K562 (cell line): ENCODE results near the gene SPRED2. TPM values are rescaled to one million over a fixed set of nuclear protein-coding genes. Genes with fewer than 3 reads are reported as not detected.

Experiments
- ATAC-seq: fragments of 200-7000 bp; cut with Tn5 transposase; 3 replicates; pipeline ENCODE4 v1.9.1; 2020; ENCODE audit warnings: moderate library complexity
- BruUV-seq: library from RNA; stranded (reverse); fragments of 400-500 nt; replicated peaks from 2 replicates; lab custom pipeline; 2021; lab: Mats Ljungman, UMichigan
- CTCF ChIA-PET: fragments of 300-600 bp; formaldehyde crosslinking; extraction: SDS; loops from one replicate; lab custom pipeline; 2021; ENCODE audit warnings: low intra/inter-chr PET ratio; lab: Yijun Ruan, JAX
- POLR2A ChIA-PET: fragments of 300-600, 350-650 bp; sonication (Branson Sonifier 250); formaldehyde crosslinking; extraction: SDS; loops from one replicate; lab custom pipeline; 2021; ENCODE audit warnings: antibody characterized with exemption, inconsistent platforms; lab: Yijun Ruan, JAX
- DNase-seq, 4 experiments: peaks; one replicate each; pipeline versions ENCODE4 v3.0.0 to v3.0.0-alpha.2; 2011 to 2018; ENCODE audit warnings: low spot score in 3 of 4, mixed read lengths in 3 of 4; ENCODE audit errors: extremely low read depth in 1 of 4
- FAIRE-seq: peaks from 2 replicates; lab custom pipeline; 2011; peaks lifted over from hg19 to GRCh38; lab: Jason Lieb, UNC
- H2AFZ ChIP-seq: 2 replicates; pipeline ENCODE4 v1.6.0; 2011; ENCODE audit warnings: low read depth, low read length, control low read depth, inconsistent platforms
- H3K27ac ChIP-seq: fragments of 200-600 bp; 3 replicates; pipeline ENCODE4 v1.8.0; 2011; ENCODE audit warnings: low read depth, mild to moderate bottlenecking, control low read depth, inconsistent platforms, low read length, moderate library complexity, mixed read lengths; ENCODE audit errors: extremely low read depth
- H3K27me3 ChIP-seq, 2 experiments: fragments of 300-600 bp in 1 of 2; 2 replicates in 1 of 2; 3 replicates in 1 of 2; pipeline versions ENCODE4 v1.6.0 to v1.8.0; 2011; ENCODE audit warnings: inconsistent platforms in 2 of 2, low read length in 2 of 2, mild to moderate bottlenecking in 1 of 2, mixed read lengths in 1 of 2, moderate library complexity in 1 of 2; ENCODE audit not compliant: control insufficient read depth in 2 of 2, insufficient read depth in 2 of 2
- H3K36me3 ChIP-seq: fragments of 300-600 bp; 3 replicates; pipeline ENCODE4 v1.8.0; 2011; ENCODE audit warnings: mild to moderate bottlenecking, low read length, inconsistent platforms; ENCODE audit not compliant: control insufficient read depth, insufficient read depth
- H3K4me1 ChIP-seq, 2 experiments: fragments of 200-600 bp in 1 of 2; replicated peaks in 1 of 2; 2 replicates in 1 of 2; 3 replicates in 1 of 2; pipeline versions ENCODE4 v1.5.1 to v1.8.0; 2011; ENCODE audit warnings: inconsistent platforms in 2 of 2, low read length in 2 of 2, mild to moderate bottlenecking in 1 of 2, mixed read lengths in 1 of 2, moderate library complexity in 1 of 2; ENCODE audit not compliant: control insufficient read depth in 2 of 2, insufficient read depth in 2 of 2
- H3K4me2 ChIP-seq: 2 replicates; pipeline ENCODE4 v1.6.1; 2011; ENCODE audit warnings: low read length, control low read depth, inconsistent platforms, mixed read lengths; ENCODE audit not compliant: insufficient read depth
- H3K4me3 ChIP-seq: fragments of 200-600 bp; sonication (generic), shearing (Covaris generic); 2 replicates; pipeline ENCODE4 v1.5.1; 2016; ENCODE audit warnings: control low read depth, inconsistent platforms
- H3K79me2 ChIP-seq: fragments of 200-600 bp; 3 replicates; pipeline ENCODE4 v1.8.0; 2011; ENCODE audit warnings: low read length, inconsistent platforms; ENCODE audit not compliant: control insufficient read depth, insufficient read depth
- H3K9ac ChIP-seq, 2 experiments: 2 replicates each; pipeline versions ENCODE4 v1.6.0 to v1.6.1; 2011; ENCODE audit warnings: low read depth in 2 of 2, low read length in 2 of 2, control low read depth in 1 of 2, inconsistent platforms in 1 of 2, mild to moderate bottlenecking in 1 of 2, mixed read lengths in 1 of 2; ENCODE audit not compliant: insufficient read depth in 1 of 2
- H3K9me1 ChIP-seq: one replicate; pipeline ENCODE4 v1.6.0; 2011; ENCODE audit warnings: inconsistent platforms, mild to moderate bottlenecking, low read length, moderate library complexity; ENCODE audit not compliant: control insufficient read depth, insufficient read depth
- H3K9me3 ChIP-seq: replicated peaks from 2 replicates; pipeline ENCODE4 v1.5.1; 2011; ENCODE audit warnings: low read depth, low read length, inconsistent platforms; ENCODE audit not compliant: control insufficient read depth, insufficient read depth
- H4K20me1 ChIP-seq: replicated peaks from 2 replicates; pipeline ENCODE4 v1.6.1; 2011; ENCODE audit warnings: low read length, inconsistent platforms, mixed read lengths; ENCODE audit not compliant: control insufficient read depth, insufficient read depth
- AFF1 ChIP-seq, 2 experiments: fragments of 450-650 bp; IDR thresholded peaks; 2 replicates each; pipeline ENCODE4 v1.6.1; 2018; ENCODE audit warnings: mild to moderate bottlenecking in 2 of 2, low read depth in 1 of 2; ENCODE audit not compliant: partially characterized antibody in 2 of 2
- AFF4 ChIP-seq: sonication (generic); formaldehyde crosslinking; IDR thresholded peaks from 2 replicates; pipeline ENCODE4 v1.8.0; 2023; ENCODE audit warnings: mild to moderate bottlenecking, missing genetic modification reagents
- ATF6 ChIP-seq: sonication (generic); formaldehyde crosslinking; IDR thresholded peaks from 2 replicates; pipeline ENCODE4 v1.4.0; 2020; ENCODE audit warnings: mild to moderate bottlenecking, missing genetic modification reagents
- HMGN3 ChIP-seq: IDR thresholded peaks from 2 replicates; pipeline ENCODE4 v1.6.1; 2011; ENCODE audit warnings: borderline replicate concordance, low read depth, mild to moderate bottlenecking, mixed read lengths, low read length; ENCODE audit not compliant: insufficient read length; ENCODE audit errors: extremely low read depth
- HNRNPH1 ChIP-seq: fragments of 200-400 bp; formaldehyde crosslinking; optimal IDR thresholded peaks from 2 replicates; pipeline ENCODE3; 2017; ENCODE audit warnings: low read depth, mild to moderate bottlenecking, low read length, moderate library complexity
- MAFK ChIP-seq: IDR thresholded peaks from 2 replicates; pipeline ENCODE4 v1.6.1; 2011; ENCODE audit warnings: low read length, improper control_type of control experiment
- TFE3 ChIP-seq: fragments of 450-650 bp; formaldehyde crosslinking; IDR thresholded peaks from 2 replicates; pipeline ENCODE4 v1.4.0; 2020; ENCODE audit warnings: mild to moderate bottlenecking, mixed read lengths
- ZBTB1 ChIP-seq: sonication (generic); formaldehyde crosslinking; IDR thresholded peaks from 2 replicates; pipeline ENCODE4 v1.8.1; 2023; ENCODE audit warnings: missing genetic modification reagents, low read depth, mild to moderate bottlenecking, borderline replicate concordance
- ZNF311 ChIP-seq: fragments of 250-450 bp; sonication (Bioruptor Pico); IDR thresholded peaks from 2 replicates; pipeline ENCODE4 v1.4.0; 2020; ENCODE audit warnings: mild to moderate bottlenecking, moderate library complexity
- ZNF785 ChIP-seq: fragments of 250-450 bp; sonication (Bioruptor Pico); IDR thresholded peaks from 2 replicates; pipeline ENCODE4 v1.4.0; 2020; ENCODE audit warnings: mild to moderate bottlenecking
- WGBS: fragments of 100-300 bp; shearing (Covaris generic); methylation state at CpG from one replicate; pipeline ENCODE4 v1.1.6; 2016; ENCODE audit warnings: low coverage, mixed read lengths; ENCODE audit not compliant: insufficient coverage; ENCODE audit errors: missing lambda C conversion rate; 5-methylcytosine and 5-hydroxymethylcytosine counted together
- in situ Hi-C: fragments of 300-500 bp; cut with MboI; formaldehyde crosslinking; loops from 4 replicates; pipeline ENCODE4 v1.15.0; 2018; ENCODE audit warnings: inconsistent platforms, mixed read lengths
- intact Hi-C: fragments of 100-400 bp; cut with micrococcal nuclease; formaldehyde crosslinking; loops from 2 replicates; pipeline ENCODE4 v1.14.2; 2022
- polyA plus RNA-seq, 8 experiments: library from polyadenylated mRNA; depleted of rRNA in 4 of 8; stranded (reverse) in 5 of 8; unstranded in 3 of 8; fragments of >200 nt; fragmentation: Nextera tagmentation in 2 of 8; fragmentation: Illumina TruSeq in 1 of 8; extraction: Ambion mirVana in 2 of 8; extraction: Trizol in 1 of 8; gene quantifications; 2 replicates each; pipeline versions ENCODE4 v1.2.1 to v1.2.3, GENCODE V29; 2011 to 2014; ENCODE audit warnings: inconsistent platforms in 1 of 8, missing spikeins in 1 of 8
- total RNA-seq, 7 experiments: library from RNA; depleted of rRNA in 6 of 7; stranded (reverse); fragments of >200 nt in 6 of 7; fragmentation: Illumina TruSeq in 2 of 7; extraction: Trizol in 2 of 7; gene quantifications; 2 replicates each; pipeline versions ENCODE4 v1.2.1 to v1.2.3, GENCODE V29; 2011 to 2021; ENCODE audit warnings: low replicate concordance in 1 of 7

The SPRED2 gene
- total and polyA plus RNA-seq, 9 of the 15 experiments (the other 6 are each of a cell fraction or from before 2014, with no cell fraction given) = 4.6 to 50.8 (median 14.1) TPM

- H3K4me3 ChIP-seq = no peak overlapping the region
- H3K9ac ChIP-seq = no peak overlapping the region
- no TSS peak for BruUV-seq
- ChIA-PET CTCF (no interaction called here), POLR2A (interaction anchor here (1.0 to 1.3 kb wide), 2 partner anchors 10 to 20 kb away, joined by 3 read pairs; no protein-coding TSS in a partner anchor)
- H3K27me3 ChIP-seq = no peaks in the 10 kb centered on the region
- WGBS = 80% methylated on average over 5 of the region's 5 CpGs
- no peak overlapping the region for H2AFZ ChIP-seq
- H3K79me2 ChIP-seq = peaks cover 92% of the 10 kb centered on the region
- H3K9me3 ChIP-seq = no peaks in the 10 kb centered on the region
- H3K36me3 ChIP-seq = 0 out of 3 replicates have a peak, but pooled peaks cover 2% of the 10 kb centered on the region
- no peak for ATAC-seq
- no peak overlapping the region for H3K4me2 ChIP-seq
- H3K9me1 ChIP-seq = no peaks in the 10 kb centered on the region
- no peak for FAIRE-seq
- DNase-seq = no peak
- peaks cover 14 to 35% of the 10 kb centered on the region in 2 experiments for H3K4me1 ChIP-seq
- intact Hi-C loops (no loop called here), in situ Hi-C loops (no loop called here)
- H4K20me1 ChIP-seq = peaks cover 54% of the 10 kb centered on the region
- no peak overlapping the region for H3K27ac ChIP-seq
- no peak for TF ChIP-seq HNRNPH1
- TF ChIP-seq ZBTB1 (CRISPR knock-in tag) = no peak
- TF ChIP-seq HMGN3 = no peak
- TF ChIP-seq ATF6 (CRISPR knock-in tag) = no peak
- TF ChIP-seq TFE3 (CRISPR knock-in tag) = peak; percentile 43; the same call in 1 of the 2 replicates
- no peak for TF ChIP-seq AFF4 (CRISPR knock-in tag)
- TF ChIP-seq AFF1 (IDR thresholded peaks at IDR 0.05; ENCODE audit: low read depth in 1 of 2, partially characterized antibody in 2 of 2) = no peak
- no peak for TF ChIP-seq MAFK
- no peak for TF ChIP-seq ZNF785 (CRISPR knock-in tag)
- no peak for TF ChIP-seq ZNF311 (CRISPR knock-in tag)
Measured at GRCh38 chr2:65403529-65403915, 28.9 kb downstream of the SPRED2 start.
